ENCODE measurements around the gene CCDC30. TPM values are rescaled to one million over a fixed set of nuclear protein-coding genes. Genes with fewer than 3 reads are reported as not detected.
A peak's percentile ranks its signal among the peaks of the same experiment; 100 is the strongest.
"Not testable (repeated sequence)": the region's sequence is repeated elsewhere in the genome, so short reads cannot be mapped to it uniquely, and the experiment has no call there.

CCDC30 gene
- total RNA-seq, 1 donor from 2014 or later, result 3.4 TPM

DNA sequence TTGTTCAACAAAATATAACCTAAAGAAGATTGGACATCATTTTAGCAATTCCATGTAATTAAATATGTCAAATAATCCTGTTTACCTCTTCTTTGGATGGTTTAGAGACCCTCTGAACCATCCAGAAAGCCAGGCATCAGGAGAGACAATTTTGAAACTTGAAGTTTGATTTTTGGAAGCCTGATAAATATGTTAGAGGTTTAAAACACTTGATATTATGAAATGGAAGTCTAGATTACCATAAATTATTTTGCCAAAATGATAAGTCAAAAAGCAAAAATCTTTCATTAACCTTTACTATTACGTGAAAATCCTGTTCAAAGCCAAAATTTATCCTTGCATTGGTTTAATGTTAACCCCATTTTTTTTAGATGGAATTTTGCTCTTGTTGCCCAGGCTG is 43.5 kb downstream of the CCDC30 start:
- H3K9me3 Mint-ChIP-seq (ENCODE audit: unreplicated experiment), result peaks cover 26% of the 10 kb centered on the region

DNA sequence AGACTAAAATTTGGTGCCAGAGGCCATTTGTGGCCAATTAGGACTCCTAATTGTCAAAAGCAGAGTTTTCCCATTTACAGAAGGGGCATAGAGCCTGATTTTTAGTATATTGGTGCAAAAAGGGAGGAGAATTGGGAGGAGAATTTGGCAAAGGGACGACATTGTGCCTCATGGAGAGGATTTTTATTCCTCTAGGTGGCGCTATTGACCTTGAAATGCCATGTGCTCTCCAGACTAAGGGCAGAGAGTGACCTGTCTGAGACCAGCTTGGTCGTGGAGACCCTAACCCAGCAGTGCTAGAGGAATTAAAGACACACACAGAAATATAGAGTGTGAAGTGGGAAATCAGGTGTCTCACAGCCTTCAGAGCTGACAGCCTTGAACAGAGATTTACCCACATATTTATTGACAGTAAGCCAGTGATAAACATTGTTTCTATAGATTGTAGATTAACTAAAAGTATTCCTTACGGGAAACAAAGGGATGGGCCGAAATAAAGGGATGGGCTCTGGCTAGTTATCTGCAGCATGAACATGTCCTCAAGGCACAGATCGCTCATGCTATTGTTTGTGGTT is 48.6 kb downstream of the CCDC30 start:
- H3K4me3 Mint-ChIP-seq (ENCODE audit: unreplicated experiment); H3K4me1 Mint-ChIP-seq (ENCODE audit: unreplicated experiment); H3K27ac Mint-ChIP-seq (ENCODE audit: unreplicated experiment); H3K27me3 Mint-ChIP-seq (ENCODE audit: unreplicated experiment); DNase-seq (ENCODE audit: low spot score): not testable (repeated sequence)
- TF ChIP-seq, protein P1, sequence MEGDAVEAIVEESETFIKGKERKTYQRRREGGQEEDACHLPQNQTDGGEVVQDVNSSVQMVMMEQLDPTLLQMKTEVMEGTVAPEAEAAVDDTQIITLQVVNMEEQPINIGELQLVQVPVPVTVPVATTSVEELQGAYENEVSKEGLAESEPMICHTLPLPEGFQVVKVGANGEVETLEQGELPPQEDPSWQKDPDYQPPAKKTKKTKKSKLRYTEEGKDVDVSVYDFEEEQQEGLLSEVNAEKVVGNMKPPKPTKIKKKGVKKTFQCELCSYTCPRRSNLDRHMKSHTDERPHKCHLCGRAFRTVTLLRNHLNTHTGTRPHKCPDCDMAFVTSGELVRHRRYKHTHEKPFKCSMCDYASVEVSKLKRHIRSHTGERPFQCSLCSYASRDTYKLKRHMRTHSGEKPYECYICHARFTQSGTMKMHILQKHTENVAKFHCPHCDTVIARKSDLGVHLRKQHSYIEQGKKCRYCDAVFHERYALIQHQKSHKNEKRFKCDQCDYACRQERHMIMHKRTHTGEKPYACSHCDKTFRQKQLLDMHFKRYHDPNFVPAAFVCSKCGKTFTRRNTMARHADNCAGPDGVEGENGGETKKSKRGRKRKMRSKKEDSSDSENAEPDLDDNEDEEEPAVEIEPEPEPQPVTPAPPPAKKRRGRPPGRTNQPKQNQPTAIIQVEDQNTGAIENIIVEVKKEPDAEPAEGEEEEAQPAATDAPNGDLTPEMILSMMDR (IDR thresholded peaks at IDR 0.05; ENCODE audit: unreplicated experiment), result peak; percentile 44
- Mint-ChIP-seq H3K36me3 (ENCODE audit: low read depth, unreplicated experiment) (peaks cover 25% of the 10 kb centered on the region), H3K9me3 (ENCODE audit: unreplicated experiment) (peaks cover 19% of the 10 kb centered on the region)

More for the DNA sequence above, 43.5 kb downstream of the CCDC30 start:
- Mint-ChIP-seq H3K4me1 (ENCODE audit: unreplicated experiment) (no peaks in the 10 kb centered on the region), H3K27me3 (ENCODE audit: unreplicated experiment) (peaks cover 6% of the 10 kb centered on the region), H3K36me3 (ENCODE audit: low read depth, unreplicated experiment) (peaks cover 37% of the 10 kb centered on the region), H3K4me3 (ENCODE audit: unreplicated experiment) (no peak overlapping the region), H3K27ac (ENCODE audit: unreplicated experiment) (no peak overlapping the region)
- TF ChIP-seq, protein P1 (IDR thresholded peaks at IDR 0.05; ENCODE audit: unreplicated experiment), result no peak
- DNase-seq (ENCODE audit: low spot score), result no peak

DNA sequence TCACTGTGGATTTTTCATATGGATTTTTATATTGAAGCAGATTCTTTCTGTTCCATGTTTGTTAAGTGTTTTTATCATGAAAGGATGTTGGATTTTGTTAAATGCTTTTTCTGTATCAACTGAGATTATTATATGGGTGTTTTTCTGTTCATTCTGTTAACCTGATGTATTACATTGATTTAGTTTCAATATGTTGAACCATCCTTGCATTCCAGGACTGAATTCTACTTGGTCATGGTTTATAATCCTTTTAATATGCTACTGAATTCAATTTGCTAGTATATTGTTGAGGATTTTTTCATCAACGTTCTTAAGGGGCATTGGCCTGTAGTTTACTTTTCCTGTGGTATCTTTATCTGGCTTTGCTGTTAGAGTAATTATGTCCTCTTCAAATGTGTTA is 55.8 kb downstream of the CCDC30 start:
- peaks cover 12% of the 10 kb centered on the region for H3K36me3 Mint-ChIP-seq (ENCODE audit: low read depth, unreplicated experiment)
- TF ChIP-seq, protein P1 (IDR thresholded peaks at IDR 0.05; ENCODE audit: unreplicated experiment), result no peak
- no peak for DNase-seq (ENCODE audit: low spot score)
- no peak overlapping the region for H3K27ac Mint-ChIP-seq (ENCODE audit: unreplicated experiment)
- H3K4me1 Mint-ChIP-seq (ENCODE audit: unreplicated experiment), result no peaks in the 10 kb centered on the region
- no peak overlapping the region for H3K4me3 Mint-ChIP-seq (ENCODE audit: unreplicated experiment)
- H3K9me3 Mint-ChIP-seq (ENCODE audit: unreplicated experiment), result peaks cover 6% of the 10 kb centered on the region
- H3K27me3 Mint-ChIP-seq (ENCODE audit: unreplicated experiment), result no peaks in the 10 kb centered on the region

DNA sequence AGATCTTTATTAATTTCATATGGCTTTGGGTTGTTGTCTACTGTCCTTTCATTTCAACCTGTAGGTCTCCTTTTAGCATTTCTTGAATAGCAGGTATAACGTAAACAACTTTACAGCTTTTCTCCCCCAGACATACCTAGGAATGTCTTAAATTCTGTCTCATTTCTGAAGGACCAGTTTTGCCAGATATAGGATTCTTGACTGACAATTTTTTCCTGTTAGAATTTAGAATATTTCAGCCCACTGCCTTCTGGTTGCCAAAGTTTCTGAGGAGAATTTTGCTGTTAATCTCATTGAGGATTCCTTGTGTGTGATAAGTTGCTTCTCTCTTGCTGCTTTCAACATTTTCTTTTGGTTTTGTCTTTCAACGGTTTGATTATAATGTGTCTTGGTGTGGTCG is 60.1 kb downstream of the CCDC30 start:
- Mint-ChIP-seq H3K27me3 (ENCODE audit: unreplicated experiment) (no peaks in the 10 kb centered on the region), H3K27ac (ENCODE audit: unreplicated experiment) (no peak overlapping the region), H3K4me3 (ENCODE audit: unreplicated experiment) (no peak overlapping the region), H3K9me3 (ENCODE audit: unreplicated experiment) (peaks cover 6% of the 10 kb centered on the region), H3K36me3 (ENCODE audit: low read depth, unreplicated experiment) (peaks cover 6% of the 10 kb centered on the region), H3K4me1 (ENCODE audit: unreplicated experiment) (no peaks in the 10 kb centered on the region)
- TF ChIP-seq, protein P1 (IDR thresholded peaks at IDR 0.05; ENCODE audit: unreplicated experiment), result no peak
- no peak for DNase-seq (ENCODE audit: low spot score)

DNA sequence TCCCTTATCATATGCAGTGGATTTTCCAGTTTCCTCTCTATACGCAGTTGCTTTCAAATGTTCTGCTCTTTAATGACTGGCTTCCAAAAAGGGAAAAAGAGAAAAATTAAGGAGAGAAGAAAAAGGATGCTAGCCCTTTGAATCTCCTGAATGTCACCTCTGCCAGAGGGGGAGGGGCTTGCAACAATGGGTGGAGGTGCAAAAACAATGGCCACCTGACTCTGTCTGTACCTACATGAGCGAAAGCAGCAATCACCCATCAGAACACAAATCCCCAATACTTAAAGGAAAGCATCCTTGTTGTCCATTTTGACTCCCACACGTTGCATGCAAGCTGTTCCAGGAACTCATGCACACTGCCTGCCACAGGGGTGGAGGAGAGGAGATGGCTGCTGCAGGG is 61.2 kb downstream of the CCDC30 start:
- no peak overlapping the region for H3K27ac Mint-ChIP-seq (ENCODE audit: unreplicated experiment)
- TF ChIP-seq, protein P1 (IDR thresholded peaks at IDR 0.05; ENCODE audit: unreplicated experiment), result no peak
- no peak overlapping the region for H3K4me3 Mint-ChIP-seq (ENCODE audit: unreplicated experiment)
- no peaks in the 10 kb centered on the region for H3K36me3 Mint-ChIP-seq (ENCODE audit: low read depth, unreplicated experiment)
- no peak for DNase-seq (ENCODE audit: low spot score)
- no peaks in the 10 kb centered on the region for H3K4me1 Mint-ChIP-seq (ENCODE audit: unreplicated experiment)
- peaks cover under 1% of the 10 kb centered on the region for H3K9me3 Mint-ChIP-seq (ENCODE audit: unreplicated experiment)
- no peaks in the 10 kb centered on the region for H3K27me3 Mint-ChIP-seq (ENCODE audit: unreplicated experiment)

Measured in endothelial cell (in vitro differentiated cells).